Activated T-helper 1 cell treated with anti-CD3 and anti-CD28 coated beads, Interleukin-12 subunit alpha, Interleukin-12 subunit beta, Interleukin-2, Interleukin-4 antibody, amounts not matched to agents 30 ng/mL and 10 ng/mL and 1 ng/mL, durations not matched to agents 14 hours and 24 hours and 36 hours (primary cell): Measurements from ENCODE around the gene FAS. TPM values are rescaled to one million over a fixed set of nuclear protein-coding genes. Genes with fewer than 3 reads are reported as not detected.

Source experiments
- DNase-seq: peaks from one replicate; pipeline ENCODE4 v3.0.0; 2021; ENCODE audit warnings: low spot score
- H3K27ac Mint-ChIP-seq: one replicate; pipeline ENCODE4 v1.8.0; 2021; ENCODE audit warnings: mild to moderate bottlenecking, mixed read lengths
- H3K27me3 Mint-ChIP-seq: one replicate; pipeline ENCODE4 v1.8.0; 2022; ENCODE audit warnings: mild to moderate bottlenecking, moderate library complexity, mixed read lengths; ENCODE audit not compliant: insufficient read depth
- H3K36me3 Mint-ChIP-seq: one replicate; pipeline ENCODE4 v1.8.0; 2021; ENCODE audit warnings: low read depth, mixed read lengths
- H3K4me1 Mint-ChIP-seq: one replicate; pipeline ENCODE4 v1.8.0; 2021; ENCODE audit warnings: low read depth, mixed read lengths
- H3K4me3 Mint-ChIP-seq: one replicate; pipeline ENCODE4 v1.8.0; 2021; ENCODE audit warnings: mild to moderate bottlenecking, moderate library complexity, mixed read lengths
- H3K9me3 Mint-ChIP-seq: one replicate; pipeline ENCODE4 v1.8.0; 2021; ENCODE audit warnings: mixed read lengths
- intact Hi-C: fragments of 100-400 bp; cut with micrococcal nuclease; formaldehyde crosslinking; loops from one replicate; pipeline ENCODE4 v1.15.1; 2024
- total RNA-seq: library from RNA; stranded (reverse); gene quantifications from 2 replicates; pipeline ENCODE4 v1.2.3, GENCODE V29; 2022

The FAS gene
- total RNA-seq, 1 donor from 2014 or later = 36.4 TPM

GRCh38 chr10:88958721-88959120 is 31.9 kb upstream of the FAS start:
- Mint-ChIP-seq H3K36me3 (no peaks in the 10 kb centered on the region), H3K27ac (no peak overlapping the region), H3K4me1 (peaks cover 24% of the 10 kb centered on the region), H3K4me3 (no peak overlapping the region), H3K27me3 (peaks cover 12% of the 10 kb centered on the region), H3K9me3 (no peaks in the 10 kb centered on the region)
- intact Hi-C loops = no loop called here
- no peak for DNase-seq

- Mint-ChIP-seq H3K4me1 (peaks cover 24% of the 10 kb centered on the region), H3K4me3 (no peak overlapping the region), H3K27ac (no peak overlapping the region), H3K36me3 (no peaks in the 10 kb centered on the region), H3K9me3 (no peaks in the 10 kb centered on the region), H3K27me3 (peaks cover 13% of the 10 kb centered on the region)
- no peak for DNase-seq
- intact Hi-C loops = loop anchor here (2.0 kb wide), 1 partner anchor 30 kb away; the partner anchor contains the start of gene FAS
Measured at GRCh38 chr10:88960802-88961201, 29.8 kb upstream of the FAS start.

GRCh38 chr10:88961266-88961665 is 29.3 kb upstream of the FAS start:
- Mint-ChIP-seq H3K4me3 (no peak overlapping the region), H3K9me3 (no peaks in the 10 kb centered on the region), H3K27ac (no peak overlapping the region)

GRCh38 chr10:88962336-88962735 is 28.3 kb upstream of the FAS start:
- intact Hi-C loops = no loop called here
- H3K4me1 Mint-ChIP-seq = peaks cover 24% of the 10 kb centered on the region
- no peak overlapping the region for H3K4me3 Mint-ChIP-seq
- H3K36me3 Mint-ChIP-seq = no peaks in the 10 kb centered on the region
- peaks cover 13% of the 10 kb centered on the region for H3K27me3 Mint-ChIP-seq
- DNase-seq = no peak
- H3K9me3 Mint-ChIP-seq = no peaks in the 10 kb centered on the region
- H3K27ac Mint-ChIP-seq = no peak overlapping the region

More at GRCh38 chr10:88961266-88961665, 29.3 kb upstream of the FAS start:
- intact Hi-C loops = loop anchor here (2.0 kb wide), 1 partner anchor 30 kb away; the partner anchor contains the start of gene FAS
- H3K36me3 Mint-ChIP-seq = no peaks in the 10 kb centered on the region
- no peak for DNase-seq
- peaks cover 13% of the 10 kb centered on the region for H3K27me3 Mint-ChIP-seq
- H3K4me1 Mint-ChIP-seq = peaks cover 24% of the 10 kb centered on the region

DNA sequence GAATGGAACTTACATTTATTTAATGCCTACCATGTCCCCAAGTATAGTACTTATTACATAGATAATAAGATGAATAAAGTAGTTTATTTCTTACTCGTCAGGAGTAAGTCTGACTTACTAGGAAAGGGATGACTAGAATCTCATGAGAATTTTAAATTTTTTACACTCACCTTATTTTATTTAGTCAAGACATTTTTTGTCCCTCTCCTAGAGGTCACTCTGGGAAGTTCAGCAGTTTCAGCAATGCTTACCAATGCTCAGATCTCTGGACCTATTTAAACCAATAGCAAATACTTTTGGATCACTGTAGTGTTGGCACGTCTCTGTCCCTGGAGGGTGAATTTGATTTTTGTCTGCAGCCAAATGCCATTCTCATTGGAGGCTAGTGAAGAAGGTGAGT is 27.3 kb upstream of the FAS start:
- Mint-ChIP-seq H3K36me3 (no peaks in the 10 kb centered on the region), H3K27ac (no peak overlapping the region), H3K9me3 (no peaks in the 10 kb centered on the region), H3K27me3 (peaks cover 13% of the 10 kb centered on the region), H3K4me3 (no peak overlapping the region), H3K4me1 (peaks cover 24% of the 10 kb centered on the region)
- intact Hi-C loops = no loop called here
- DNase-seq = no peak

GRCh38 chr10:88964360-88964759 is 26.2 kb upstream of the FAS start:
- Mint-ChIP-seq H3K9me3 (no peaks in the 10 kb centered on the region), H3K4me1 (peaks cover 24% of the 10 kb centered on the region), H3K27ac (no peak overlapping the region), H3K36me3 (no peaks in the 10 kb centered on the region), H3K27me3 (peaks cover 13% of the 10 kb centered on the region), H3K4me3 (no peak overlapping the region)
- intact Hi-C loops = no loop called here
- DNase-seq = no peak

DNA sequence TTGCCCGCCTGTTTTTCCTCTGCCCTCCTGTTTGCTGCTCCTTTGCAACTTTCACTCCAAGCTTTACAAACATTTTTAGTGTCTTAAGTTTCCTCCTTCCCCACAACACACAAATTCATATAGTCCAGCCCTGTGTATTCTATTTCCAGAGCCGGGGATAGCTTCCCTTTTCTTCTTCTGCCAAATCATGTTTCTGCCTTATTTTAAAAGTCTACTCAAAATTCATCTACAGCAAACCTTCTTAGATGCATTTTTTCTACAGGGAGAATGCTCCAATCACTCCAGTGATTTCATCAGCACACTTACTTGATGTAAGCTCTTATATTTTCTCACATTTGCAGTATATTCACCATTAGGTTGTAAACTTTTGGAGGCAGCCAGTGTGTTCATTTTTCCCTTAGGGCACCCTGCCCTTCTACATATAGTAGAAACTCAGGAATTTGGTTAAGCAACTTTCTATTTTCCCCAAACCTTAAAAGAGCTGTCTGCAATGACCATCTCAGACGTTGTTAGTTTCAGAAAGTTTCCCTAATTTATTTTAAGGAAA is 25.7 kb upstream of the FAS start:
- intact Hi-C loops = no loop called here
- Mint-ChIP-seq H3K27ac (no peak overlapping the region), H3K4me3 (no peak overlapping the region), H3K36me3 (no peaks in the 10 kb centered on the region), H3K4me1 (peaks cover 24% of the 10 kb centered on the region), H3K27me3 (peaks cover 12% of the 10 kb centered on the region), H3K9me3 (no peaks in the 10 kb centered on the region)
- no peak for DNase-seq

DNA sequence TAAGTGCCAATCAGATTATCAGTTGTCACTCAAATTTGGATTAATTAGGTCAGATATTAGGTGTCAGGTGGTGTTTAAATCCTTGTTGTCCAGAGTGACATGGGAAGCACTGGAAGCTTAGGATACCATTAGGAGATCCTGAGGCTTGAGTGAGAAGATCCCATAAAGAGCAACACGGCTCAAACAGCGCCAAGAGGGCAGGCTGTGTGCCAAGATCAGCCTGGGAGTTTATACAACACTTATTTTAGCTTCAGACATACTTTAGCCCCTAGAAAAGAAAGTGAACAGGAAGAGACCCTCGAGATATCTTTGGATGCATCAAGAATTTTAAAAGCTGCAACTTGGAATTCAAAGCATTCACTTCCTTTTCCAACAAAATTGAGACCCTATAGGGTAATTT is 23.8 kb upstream of the FAS start:
- Mint-ChIP-seq H3K4me3 (no peak overlapping the region), H3K27ac (no peak overlapping the region), H3K27me3 (peaks cover 8% of the 10 kb centered on the region), H3K4me1 (peaks cover 11% of the 10 kb centered on the region), H3K36me3 (no peaks in the 10 kb centered on the region), H3K9me3 (no peaks in the 10 kb centered on the region)
- intact Hi-C loops = no loop called here
- no peak for DNase-seq

DNA sequence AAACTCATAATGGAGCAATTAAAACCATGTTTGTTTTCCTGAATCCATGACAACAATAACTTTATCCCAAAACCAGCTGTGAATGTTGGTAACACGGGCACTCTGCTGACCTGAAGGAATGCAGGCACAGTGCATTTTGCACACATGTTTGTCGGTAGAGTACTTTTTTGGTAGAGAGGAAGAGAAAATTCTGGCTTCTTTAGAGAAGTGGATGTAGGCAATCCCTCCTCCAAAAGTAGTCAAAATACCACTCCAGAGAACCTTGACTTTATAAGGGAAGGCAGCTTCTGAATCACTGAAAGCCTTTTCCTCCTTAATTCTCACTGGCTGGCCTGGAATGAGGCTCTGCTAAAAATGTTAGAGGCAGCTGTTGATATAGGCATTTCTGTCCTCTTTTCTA is 22.2 kb upstream of the FAS start:
- Mint-ChIP-seq H3K9me3 (no peaks in the 10 kb centered on the region), H3K4me3 (no peak overlapping the region), H3K4me1 (no peaks in the 10 kb centered on the region), H3K27me3 (peaks cover 9% of the 10 kb centered on the region), H3K27ac (no peak overlapping the region), H3K36me3 (no peaks in the 10 kb centered on the region)
- no peak for DNase-seq
- intact Hi-C loops = no loop called here

GRCh38 chr10:88971221-88972061 is 19.2 kb upstream of the FAS start:
- no peak for DNase-seq
- Mint-ChIP-seq H3K27me3 (peaks cover 5% of the 10 kb centered on the region), H3K4me3 (no peak overlapping the region), H3K36me3 (no peaks in the 10 kb centered on the region), H3K9me3 (no peaks in the 10 kb centered on the region), H3K4me1 (peaks cover 16% of the 10 kb centered on the region), H3K27ac (no peak overlapping the region)
- intact Hi-C loops = no loop called here

DNA sequence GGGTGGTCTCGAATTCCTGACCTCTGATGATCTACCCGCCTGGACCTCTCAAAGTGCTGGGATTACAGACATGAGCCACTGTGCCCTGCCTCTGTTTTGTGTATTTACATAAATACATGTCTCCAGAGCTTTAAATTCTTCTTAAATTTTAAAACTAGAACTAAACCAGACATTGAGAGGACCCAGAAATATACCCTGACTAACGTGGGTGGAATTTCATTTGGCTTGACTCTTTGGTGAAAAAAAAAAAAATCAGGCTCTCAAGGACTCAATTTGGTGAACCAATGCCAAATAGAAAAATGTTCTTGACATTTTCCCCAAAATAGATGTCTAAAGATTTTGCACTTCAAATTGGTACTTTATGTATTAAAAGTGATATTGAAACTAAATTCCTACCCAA is 16.6 kb upstream of the FAS start:
- Mint-ChIP-seq H3K27ac (no peak overlapping the region), H3K4me1 (peaks cover 16% of the 10 kb centered on the region), H3K36me3 (peaks cover 2% of the 10 kb centered on the region), H3K9me3 (no peaks in the 10 kb centered on the region), H3K4me3 (no peak overlapping the region), H3K27me3 (peaks cover 5% of the 10 kb centered on the region)
- no peak for DNase-seq
- intact Hi-C loops = no loop called here

DNA sequence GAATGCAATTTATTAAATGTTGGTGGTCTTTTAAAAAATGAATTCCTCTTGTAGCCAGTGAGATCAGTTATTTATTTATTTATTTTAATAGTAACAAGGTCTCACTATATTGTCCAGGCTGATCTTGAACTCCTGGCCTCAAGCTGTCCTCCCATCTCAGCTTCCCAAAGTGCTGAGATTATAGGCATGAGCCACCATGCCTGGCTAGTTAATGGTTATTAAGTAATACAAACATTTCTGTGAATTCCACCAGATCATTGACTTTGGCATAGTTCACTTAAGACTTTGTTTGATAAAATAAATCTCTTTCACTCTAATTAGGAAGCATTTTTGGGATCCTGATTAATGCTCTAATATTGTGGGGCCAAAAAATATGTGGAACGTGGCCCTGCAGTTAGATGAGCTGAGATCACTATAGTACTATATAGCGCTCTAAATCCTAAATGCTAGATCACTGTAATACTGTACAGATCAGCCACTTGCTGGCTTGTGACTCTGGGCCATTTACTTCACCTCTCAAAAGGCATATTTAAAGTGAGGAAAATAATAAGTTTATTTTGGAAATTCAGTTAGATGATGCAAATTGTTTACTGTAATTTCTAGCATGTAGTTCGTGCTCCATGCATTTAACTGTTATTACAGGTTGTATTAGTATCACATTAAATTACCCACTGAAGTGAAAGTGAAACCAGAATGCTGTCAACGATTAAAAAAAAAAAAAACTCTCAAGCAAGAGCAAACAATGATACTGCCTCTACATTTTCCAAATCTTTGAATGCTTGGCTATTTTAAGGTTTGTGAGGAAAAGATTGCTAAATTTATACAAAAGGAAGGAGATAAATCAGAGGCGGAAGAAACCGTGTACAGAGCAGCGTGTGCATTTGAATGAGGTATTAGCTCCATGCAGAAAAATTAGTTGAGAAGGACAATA is 15.9 kb upstream of the FAS start:
- DNase-seq = no peak
- H3K4me1 Mint-ChIP-seq = peaks cover 16% of the 10 kb centered on the region
- H3K27me3 Mint-ChIP-seq = peaks cover 3% of the 10 kb centered on the region
- H3K27ac Mint-ChIP-seq = peak overlapping the region; percentile 83
- H3K36me3 Mint-ChIP-seq = peaks cover 2% of the 10 kb centered on the region
- peak overlapping the region; percentile 86 for H3K4me3 Mint-ChIP-seq
- intact Hi-C loops = loop anchor here (1.0 kb wide), 1 partner anchor 16 kb away; the partner anchor contains the start of gene FAS
- no peaks in the 10 kb centered on the region for H3K9me3 Mint-ChIP-seq

DNA sequence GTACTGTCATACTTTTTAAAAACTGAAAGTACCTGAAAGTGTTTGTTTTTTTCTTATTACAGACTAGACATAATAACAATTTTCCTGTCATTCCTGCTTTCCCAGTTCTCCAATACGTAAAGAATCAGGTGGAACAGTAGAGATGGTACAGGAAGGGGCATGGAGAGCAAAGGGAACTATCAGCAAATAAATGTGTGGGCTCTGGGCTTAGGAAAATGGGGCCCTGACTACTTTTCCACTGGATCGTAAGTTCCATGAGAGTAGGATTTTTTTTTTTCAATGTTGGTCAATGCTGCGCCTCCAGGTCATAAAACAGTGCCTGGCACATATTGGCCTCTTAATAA is 15.2 kb upstream of the FAS start:
- peak overlapping the region; percentile 83 for H3K27ac Mint-ChIP-seq
- intact Hi-C loops = loop anchor here (1.0 kb wide), 1 partner anchor 15 kb away; the partner anchor contains the start of gene FAS
- peaks cover 2% of the 10 kb centered on the region for H3K36me3 Mint-ChIP-seq
- peaks cover 2% of the 10 kb centered on the region for H3K27me3 Mint-ChIP-seq
- DNase-seq = no peak
- H3K4me3 Mint-ChIP-seq = peak overlapping the region; percentile 86
- H3K9me3 Mint-ChIP-seq = no peaks in the 10 kb centered on the region
- H3K4me1 Mint-ChIP-seq = peaks cover 16% of the 10 kb centered on the region
